GM23248 (cell line): ENCODE measurements around the gene GAB3. TPM values are rescaled to one million over a fixed set of nuclear protein-coding genes. Genes with fewer than 3 reads are reported as not detected.

Experiments used
- DNase-seq: peaks from one replicate; pipeline ENCODE4 v3.0.0-alpha.2; 2015
- H2AFZ ChIP-seq: fragments of 200-600 bp; sonication (generic); 2 replicates; pipeline ENCODE4 v1.6.1; 2016; ENCODE audit warnings: antibody characterized with exemption
- H3F3A ChIP-seq: fragments of 200-600 bp; sonication (generic); 2 replicates; pipeline ENCODE4 v1.6.1; 2016; ENCODE audit warnings: mild to moderate bottlenecking, antibody characterized with exemption, mixed run types; ENCODE audit not compliant: insufficient read depth
- H3K27ac ChIP-seq: fragments of 200-600 bp; sonication (generic); 2 replicates; pipeline ENCODE4 v1.5.1; 2016; ENCODE audit warnings: mild to moderate bottlenecking
- H3K27me3 ChIP-seq: fragments of 200-600 bp; sonication (generic); replicated peaks from 2 replicates; pipeline ENCODE4 v1.6.1; 2016; ENCODE audit warnings: mild to moderate bottlenecking; ENCODE audit not compliant: insufficient read depth
- H3K36me3 ChIP-seq: fragments of 200-600 bp; sonication (generic); 2 replicates; pipeline ENCODE4 v1.6.1; 2016; ENCODE audit warnings: low read depth, mild to moderate bottlenecking
- H3K4me1 ChIP-seq: fragments of 200-600 bp; sonication (generic); 2 replicates; pipeline ENCODE4 v1.6.1; 2016; ENCODE audit warnings: mild to moderate bottlenecking; ENCODE audit not compliant: insufficient read depth
- H3K4me2 ChIP-seq: fragments of 200-600 bp; sonication (generic); one replicate; pipeline ENCODE4 v1.6.1; 2016; ENCODE audit warnings: mild to moderate bottlenecking; ENCODE audit not compliant: unreplicated experiment
- H3K4me3 ChIP-seq: fragments of 200-600 bp; sonication (generic); 2 replicates; pipeline ENCODE4 v1.5.1; 2016; ENCODE audit warnings: mild to moderate bottlenecking
- H3K79me2 ChIP-seq: fragments of 200-600 bp; sonication (generic); 2 replicates; pipeline ENCODE4 v1.6.1; 2016; ENCODE audit warnings: mild to moderate bottlenecking; ENCODE audit not compliant: insufficient read depth
- H3K9ac ChIP-seq: fragments of 200-600 bp; sonication (generic); 2 replicates; pipeline ENCODE4 v1.6.1; 2016; ENCODE audit warnings: mild to moderate bottlenecking
- H3K9me2 ChIP-seq: fragments of 200-600 bp; sonication (generic); 2 replicates; pipeline ENCODE4 v1.6.1; 2016; ENCODE audit warnings: mixed run types, mild to moderate bottlenecking, moderate library complexity; ENCODE audit not compliant: insufficient read depth
- H3K9me3 ChIP-seq: fragments of 200-600 bp; sonication (generic); one replicate; pipeline ENCODE4 v1.6.1; 2017; ENCODE audit warnings: low read depth
- H4K20me1 ChIP-seq: fragments of 200-600 bp; sonication (generic); 2 replicates; pipeline ENCODE4 v1.6.0; 2016; ENCODE audit not compliant: insufficient read depth
- EZH2 ChIP-seq: fragments of 200-600 bp; sonication (generic); IDR thresholded peaks from 2 replicates; pipeline ENCODE4 v1.6.1; 2018; ENCODE audit warnings: antibody characterized with exemption, mild to moderate bottlenecking; ENCODE audit not compliant: insufficient read depth, poor library complexity, severe bottlenecking
- EZH2phosphoT487 ChIP-seq: fragments of 200-600 bp; sonication (generic); IDR thresholded peaks from 2 replicates; pipeline ENCODE4 v1.6.1; 2018; ENCODE audit warnings: antibody characterized with exemption, moderate library complexity, mild to moderate bottlenecking, low read depth; ENCODE audit not compliant: insufficient read depth
- WGBS, 2 experiments: methylation state at CpG; one replicate each; pipeline ENCODE4 v1.1.6; 2015 to 2017; ENCODE audit warnings: low lambda C conversion rate in 2 of 2, low coverage in 1 of 2; ENCODE audit errors: missing lambda C conversion rate in 2 of 2; 5-methylcytosine and 5-hydroxymethylcytosine counted together
- in situ Hi-C: fragments of 300-500 bp; cut with MboI; formaldehyde crosslinking; loops from 2 replicates; pipeline ENCODE4 v1.15.0; 2020
- polyA plus RNA-seq: library from polyadenylated mRNA; unstranded; fragments of >200 nt; fragmentation: Nextera tagmentation; extraction: Ambion mirVana; gene quantifications from 2 replicates; pipeline ENCODE4 v1.2.1, GENCODE V29; 2016
- total RNA-seq: library from RNA; depleted of rRNA; stranded (reverse); fragments of >200 nt; shearing (Covaris generic); gene quantifications from 2 replicates; pipeline ENCODE4 v1.2.3, GENCODE V29; 2014

Gene GAB3
- total and polyA plus RNA-seq, 2 experiments from 2014 or later: 0.76 to 1.0 TPM

DNA sequence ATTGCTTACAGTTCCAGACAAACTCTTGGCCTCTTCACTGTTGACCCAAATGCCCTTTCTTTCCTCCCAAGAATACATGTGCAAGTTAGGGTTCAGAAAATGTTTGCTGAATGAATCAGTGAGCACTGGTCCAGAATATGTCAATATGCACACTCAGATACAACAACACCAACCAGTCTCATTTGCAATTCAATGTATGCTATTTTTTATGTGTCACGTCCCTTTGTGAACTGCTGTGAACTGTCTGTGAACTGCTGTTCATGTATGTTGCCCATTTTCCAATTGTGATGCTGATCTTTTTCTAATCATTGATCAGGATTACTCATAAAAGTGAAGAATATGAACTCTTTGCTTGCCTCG, 17.8 kb downstream of the GAB3 start:
- Histone ChIP-seq H2AFZ (no peak overlapping the region), H3K9me3 (no peaks in the 10 kb centered on the region), H3F3A (peaks cover 56% of the 10 kb centered on the region), H3K9ac (no peak overlapping the region), H3K27ac (peak overlapping the region; percentile 26; the same call in 1 of the 2 replicates), H4K20me1 (no peaks in the 10 kb centered on the region), H3K9me2 (no peaks in the 10 kb centered on the region), H3K79me2 (no peaks in the 10 kb centered on the region), H3K27me3 (no peaks in the 10 kb centered on the region), H3K4me1 (peaks cover 78% of the 10 kb centered on the region), H3K4me2 (peak overlapping the region; percentile 70), H3K4me3 (peak overlapping the region; percentile 33; the same call in 1 of the 2 replicates), H3K36me3 (no peaks in the 10 kb centered on the region)
- no peak for DNase-seq
- in situ Hi-C loops: no loop called here
- WGBS, 2 experiments: 72 to 81% methylated on average over 2 of the region's 2 CpGs
- no peak for TF ChIP-seq EZH2
- TF ChIP-seq EZH2phosphoT487: no peak

DNA sequence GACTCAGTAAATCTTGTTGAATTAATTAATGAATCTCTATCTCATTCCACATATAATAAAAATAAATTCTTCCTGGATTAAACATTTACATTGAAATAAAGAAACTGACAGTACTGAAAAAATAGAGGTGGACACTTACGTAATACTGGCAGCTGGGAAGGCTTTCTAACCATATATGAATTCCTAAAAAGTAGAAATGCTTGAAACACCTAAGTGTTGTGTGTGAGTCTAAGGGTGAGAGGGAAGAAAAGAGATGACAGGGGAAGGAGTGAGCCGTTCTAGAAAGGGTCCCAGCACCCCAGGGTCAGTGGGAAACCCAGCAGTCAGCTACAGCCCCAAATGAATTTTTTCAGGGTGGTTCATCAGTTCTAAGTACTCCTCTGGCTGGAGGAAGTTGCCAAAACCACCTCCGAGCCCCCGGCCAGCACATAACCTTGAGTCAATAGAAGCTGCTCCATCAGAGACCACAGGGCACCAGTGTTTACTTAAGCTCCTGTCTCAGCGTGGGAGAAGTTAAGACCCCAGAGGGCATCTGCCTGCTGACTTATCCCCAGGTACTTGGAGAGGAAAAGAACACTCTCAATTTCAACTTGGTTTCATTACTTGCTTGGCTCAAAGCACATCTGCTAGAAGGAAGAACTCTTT, 18.3 kb downstream of the GAB3 start:
- H3K4me1 ChIP-seq: peaks cover 77% of the 10 kb centered on the region
- H3K4me3 ChIP-seq: peak overlapping the region; percentile 33; the same call in 1 of the 2 replicates
- no peak overlapping the region for H2AFZ ChIP-seq
- H3F3A ChIP-seq: peaks cover 56% of the 10 kb centered on the region
- WGBS, 2 experiments: 17 to 20% methylated on average over 5 of the region's 5 CpGs
- TF ChIP-seq EZH2phosphoT487 (no peak), EZH2 (no peak)
- DNase-seq: peak; percentile 64
- no peaks in the 10 kb centered on the region for H4K20me1 ChIP-seq
- no peaks in the 10 kb centered on the region for H3K9me2 ChIP-seq
- in situ Hi-C loops: no loop called here
- no peaks in the 10 kb centered on the region for H3K27me3 ChIP-seq
- H3K79me2 ChIP-seq: no peaks in the 10 kb centered on the region
- peak overlapping the region; percentile 70 for H3K4me2 ChIP-seq
- no peaks in the 10 kb centered on the region for H3K9me3 ChIP-seq
- H3K9ac ChIP-seq: no peak overlapping the region
- peak overlapping the region; percentile 26; the same call in 1 of the 2 replicates for H3K27ac ChIP-seq
- H3K36me3 ChIP-seq: no peaks in the 10 kb centered on the region

DNA sequence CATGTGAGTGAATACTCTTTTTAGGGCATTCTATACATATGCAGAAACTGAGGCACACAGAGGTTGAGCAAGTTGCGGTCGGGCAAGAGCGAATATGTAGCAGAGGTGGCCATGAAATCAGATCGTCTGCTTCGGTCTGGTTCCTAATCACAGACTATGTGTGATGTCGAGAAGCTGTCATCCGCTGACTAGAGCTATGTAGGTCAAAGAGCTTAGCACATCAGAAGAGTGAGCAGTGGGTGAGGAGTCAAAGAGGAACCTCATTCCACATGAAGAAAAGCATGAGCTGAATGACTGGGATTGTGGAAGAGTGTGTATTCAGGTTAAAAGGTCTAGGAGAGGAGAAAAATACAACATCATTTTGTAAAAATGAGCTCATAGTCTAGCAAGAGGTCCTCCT, 19.0 kb downstream of the GAB3 start:
- Histone ChIP-seq H3K4me2 (no peak overlapping the region), H3K4me3 (no peak overlapping the region), H3K36me3 (no peaks in the 10 kb centered on the region), H3K27me3 (no peaks in the 10 kb centered on the region), H2AFZ (no peak overlapping the region), H3F3A (peaks cover 60% of the 10 kb centered on the region), H4K20me1 (no peaks in the 10 kb centered on the region), H3K9me2 (no peaks in the 10 kb centered on the region), H3K9ac (no peak overlapping the region), H3K4me1 (peaks cover 82% of the 10 kb centered on the region), H3K27ac (no peak overlapping the region), H3K9me3 (no peaks in the 10 kb centered on the region), H3K79me2 (no peaks in the 10 kb centered on the region)
- in situ Hi-C loops: no loop called here
- TF ChIP-seq EZH2: no peak
- TF ChIP-seq EZH2phosphoT487: no peak
- DNase-seq: peak; percentile 10
- 97 to 100% methylated on average over 5 to 7 of the region's 7 CpGs for WGBS, 2 experiments

DNA sequence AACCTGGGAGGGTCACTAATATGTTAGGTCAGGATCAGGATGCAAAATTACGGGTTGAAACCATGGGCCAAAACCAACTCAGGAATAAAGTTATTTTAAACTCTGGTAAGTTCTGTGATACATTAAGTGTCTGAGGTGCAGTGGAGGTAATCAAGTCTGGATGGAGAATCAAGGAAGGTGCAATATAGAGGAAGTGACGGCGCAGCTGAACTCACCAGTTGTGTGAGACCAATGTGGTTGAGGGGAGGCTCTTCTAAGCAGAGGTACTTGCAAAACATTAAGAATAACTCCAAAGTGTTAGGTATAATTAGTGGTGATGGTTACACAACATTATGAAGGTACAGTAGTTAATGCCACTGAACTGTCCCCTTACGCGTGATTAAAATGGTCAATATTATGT, 19.7 kb downstream of the GAB3 start:
- Histone ChIP-seq H2AFZ (no peak overlapping the region), H3K4me1 (peaks cover 77% of the 10 kb centered on the region), H3K4me3 (no peak overlapping the region), H3K9me3 (no peaks in the 10 kb centered on the region), H3K27ac (no peak overlapping the region), H3F3A (peaks cover 67% of the 10 kb centered on the region), H3K4me2 (no peak overlapping the region), H4K20me1 (no peaks in the 10 kb centered on the region), H3K9me2 (no peaks in the 10 kb centered on the region), H3K27me3 (no peaks in the 10 kb centered on the region), H3K9ac (no peak overlapping the region), H3K36me3 (no peaks in the 10 kb centered on the region), H3K79me2 (no peaks in the 10 kb centered on the region)
- TF ChIP-seq EZH2phosphoT487 (no peak), EZH2 (no peak)
- 96 to 98% methylated on average over 5 of the region's 5 CpGs for WGBS, 2 experiments
- in situ Hi-C loops: no loop called here
- no peak for DNase-seq
